22Rv1 (cell line): ENCODE measurements around the gene EDN2.

Experiments used
- H3K27ac ChIP-seq: fragments of 450-650 bp; 2 replicates; pipeline ENCODE4 v1.5.1; 2017
- CTCF ChIP-seq: fragments of 450-650 bp; IDR thresholded peaks from 2 replicates; pipeline ENCODE4 v1.5.1; 2017; ENCODE audit warnings: mild to moderate bottlenecking
- ZFX ChIP-seq: fragments of 450-650 bp; IDR thresholded peaks from 2 replicates; pipeline ENCODE4 v1.6.1; 2017; ENCODE audit warnings: antibody characterized with exemption, borderline replicate concordance

The EDN2 gene

GRCh38 chr1:41434748-41435449, 49.6 kb downstream of the EDN2 start:
- no peak overlapping the region for H3K27ac ChIP-seq
- no peak for TF ChIP-seq ZFX
- TF ChIP-seq CTCF: no peak

GRCh38 chr1:41434306-41434705, 50.2 kb downstream of the EDN2 start:
- H3K27ac ChIP-seq: peak overlapping the region; percentile 46; the same call in 1 of the 2 replicates
- TF ChIP-seq ZFX: no peak
- no peak for TF ChIP-seq CTCF

GRCh38 chr1:41433501-41433900, 51.0 kb downstream of the EDN2 start:
- peak overlapping the region; percentile 46 for H3K27ac ChIP-seq
- TF ChIP-seq CTCF (no peak), ZFX (no peak)

- TF ChIP-seq CTCF (peak; percentile 90), ZFX (no peak)
- peak overlapping the region; percentile 46 for H3K27ac ChIP-seq
These were observed 51.8 kb downstream of the EDN2 start for GRCh38 chr1:41432481-41433280.

- H3K27ac ChIP-seq: peak overlapping the region; percentile 46
- TF ChIP-seq ZFX: no peak
- TF ChIP-seq CTCF: no peak
These were observed 52.8 kb downstream of the EDN2 start for GRCh38 chr1:41431490-41432350.

- no peak overlapping the region for H3K27ac ChIP-seq
- no peak for TF ChIP-seq CTCF
- TF ChIP-seq ZFX: no peak
These were observed 53.9 kb downstream of the EDN2 start for GRCh38 chr1:41430582-41430981.
